CD4-positive, alpha-beta T cell treated with Interleukin-1 beta for 1 hour (primary cell): Measurements from ENCODE around the gene RAB11FIP2.
"Not testable (repeated sequence)": the region's sequence is repeated elsewhere in the genome, so short reads cannot be mapped to it uniquely, and the experiment has no call there.

Experiments
- DNase-seq, 2 donors: peaks; one replicate each; pipeline ENCODE4 v3.0.0-alpha.2; 2020 to 2022

Gene RAB11FIP2, protein sequence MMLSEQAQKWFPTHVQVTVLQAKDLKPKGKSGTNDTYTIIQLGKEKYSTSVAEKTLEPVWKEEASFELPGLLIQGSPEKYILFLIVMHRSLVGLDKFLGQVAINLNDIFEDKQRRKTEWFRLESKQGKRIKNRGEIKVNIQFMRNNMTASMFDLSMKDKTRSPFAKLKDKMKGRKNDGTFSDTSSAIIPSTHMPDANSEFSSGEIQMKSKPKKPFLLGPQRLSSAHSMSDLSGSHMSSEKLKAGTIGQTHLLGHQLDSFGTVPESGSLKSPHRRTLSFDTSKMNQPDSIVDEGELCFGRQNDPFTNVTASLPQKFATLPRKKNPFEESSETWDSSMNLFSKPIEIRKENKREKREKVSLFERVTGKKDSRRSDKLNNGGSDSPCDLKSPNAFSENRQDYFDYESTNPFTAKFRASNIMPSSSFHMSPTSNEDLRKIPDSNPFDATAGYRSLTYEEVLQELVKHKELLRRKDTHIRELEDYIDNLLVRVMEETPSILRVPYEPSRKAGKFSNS

DNA sequence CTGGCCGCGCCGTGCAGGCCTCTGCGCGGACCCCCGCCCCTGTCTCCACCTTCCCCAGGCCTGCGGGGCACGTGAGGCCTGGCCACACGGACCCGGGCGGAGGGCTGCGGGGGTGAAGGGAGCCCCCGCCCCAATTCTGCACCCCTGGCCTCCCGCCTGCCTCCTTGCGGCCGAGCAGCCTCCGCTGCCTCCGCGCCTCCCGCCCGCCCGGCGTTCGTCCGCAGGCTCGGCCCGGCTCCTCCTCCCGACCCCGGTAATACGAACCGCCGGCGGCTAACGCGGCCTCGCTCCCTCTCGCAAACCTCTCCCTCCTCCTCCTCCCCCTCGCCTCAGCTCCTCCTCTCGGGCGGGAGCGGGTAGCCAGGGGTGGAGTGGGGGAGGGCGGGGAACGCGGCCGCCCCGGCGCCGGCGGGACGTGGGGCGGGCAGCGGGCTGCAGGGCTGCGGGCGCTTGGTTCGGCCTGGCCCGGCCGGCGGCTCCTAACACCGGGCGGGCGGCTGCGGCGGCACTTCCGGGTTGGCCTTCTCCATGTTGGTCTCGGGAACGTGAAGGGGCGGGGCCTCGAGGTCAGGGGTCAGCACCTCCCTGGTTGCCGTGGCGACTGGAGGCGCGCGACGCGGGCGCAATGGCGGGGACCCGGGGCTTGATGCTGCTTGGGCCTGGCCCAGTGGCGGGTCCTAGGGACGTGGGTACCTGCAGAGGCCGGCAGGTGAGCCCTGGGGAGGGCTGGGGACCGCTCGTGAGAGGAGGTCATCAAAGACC is at the start of gene RAB11FIP2:
TSS of gene RAB11FIP2 (minus strand) at position 547 of the 762 bp plus-strand sequence. CDS start 778 bp downstream, outside the sequence.
- peak; percentile 93 to 94 for DNase-seq

DNA sequence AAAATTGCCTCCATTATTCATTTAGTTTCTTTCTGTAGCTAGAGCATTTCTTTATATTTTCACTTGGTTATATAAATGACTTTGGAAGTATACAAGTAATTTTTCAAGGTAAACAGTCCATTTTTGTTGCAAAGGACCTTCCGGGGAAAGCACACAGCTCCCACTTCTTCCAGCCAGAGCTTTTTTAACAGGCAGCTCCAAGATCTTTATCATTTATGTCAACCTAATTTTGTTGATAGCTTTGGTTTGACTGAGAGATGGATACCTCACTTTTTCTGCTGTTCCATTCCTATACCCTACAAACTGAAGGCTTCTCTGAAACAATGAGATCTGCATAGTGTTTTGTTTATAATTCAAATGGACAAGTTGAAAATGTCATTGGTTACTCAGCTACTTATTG is 49.3 kb upstream of the RAB11FIP2 start:
- no peak for DNase-seq

GRCh38 chr10:118092209-118092608 is 45.5 kb upstream of the RAB11FIP2 start:
- DNase-seq = no peak

- no peak for DNase-seq
These were observed 34.1 kb upstream of the RAB11FIP2 start for GRCh38 chr10:118080817-118081216.

- DNase-seq = no peak
These were observed 30.0 kb upstream of the RAB11FIP2 start for GRCh38 chr10:118076705-118077104.

- DNase-seq = no peak
These were observed 26.1 kb upstream of the RAB11FIP2 start for GRCh38 chr10:118072840-118073239.

DNA sequence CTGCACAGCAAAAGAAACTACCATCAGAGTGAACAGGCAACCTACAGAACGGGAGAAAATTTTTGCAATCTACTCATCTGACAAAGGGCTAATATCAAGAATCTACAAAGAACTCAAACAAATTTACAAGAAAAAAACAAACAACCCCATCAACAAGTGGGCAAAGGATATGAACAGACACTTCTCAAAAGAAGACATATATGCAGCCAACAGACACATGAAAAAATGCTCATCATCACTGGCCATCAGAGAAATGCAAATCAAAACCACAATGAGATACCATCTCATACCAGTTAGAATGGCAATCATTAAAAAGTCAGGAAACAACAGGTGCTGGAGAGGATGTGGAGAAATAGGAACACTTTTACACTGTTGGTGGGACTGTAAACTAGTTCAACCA is 20.6 kb upstream of the RAB11FIP2 start:
- not testable (repeated sequence) for DNase-seq

DNA sequence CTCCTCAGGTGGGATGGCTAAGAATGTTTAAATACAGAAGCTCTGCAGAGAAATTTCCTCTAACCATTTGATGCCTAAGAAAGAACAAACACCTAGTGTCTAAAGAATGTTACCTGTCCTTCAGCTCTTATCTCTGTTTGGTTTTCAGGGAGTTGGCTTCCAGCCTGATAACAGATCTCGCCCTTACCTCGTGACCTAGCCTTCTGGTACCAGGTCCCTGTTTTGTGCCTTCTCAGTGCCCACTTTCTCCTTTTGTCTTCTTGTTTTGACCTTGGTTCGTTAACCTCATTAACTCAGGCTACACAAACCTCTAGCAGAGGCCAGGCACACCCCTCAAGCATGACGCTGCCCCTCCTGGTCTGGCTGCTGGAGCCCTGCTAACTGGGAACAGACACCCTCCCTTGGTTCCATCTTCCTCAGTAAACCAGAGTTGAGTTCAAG is 16.1 kb upstream of the RAB11FIP2 start:
- no peak for DNase-seq

DNA sequence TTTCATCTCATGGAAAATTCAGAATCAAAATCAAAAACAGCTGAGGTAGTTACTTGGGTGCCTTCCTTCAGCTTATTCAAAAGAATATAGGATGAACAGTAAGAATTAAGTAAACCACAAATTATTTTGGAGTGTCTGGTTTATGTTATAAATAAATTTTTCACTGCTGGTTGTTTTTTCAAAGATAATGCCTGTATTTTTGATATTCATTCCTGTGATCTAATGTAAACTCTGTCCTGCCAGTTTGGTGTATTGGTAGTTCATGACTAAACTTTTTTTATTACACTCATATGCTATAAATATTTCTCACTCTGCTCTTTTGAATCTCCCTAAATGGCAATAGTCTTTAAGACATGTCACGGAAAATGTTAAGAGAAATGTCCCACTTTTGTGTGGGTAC is 11.6 kb upstream of the RAB11FIP2 start:
- DNase-seq = no peak

DNA sequence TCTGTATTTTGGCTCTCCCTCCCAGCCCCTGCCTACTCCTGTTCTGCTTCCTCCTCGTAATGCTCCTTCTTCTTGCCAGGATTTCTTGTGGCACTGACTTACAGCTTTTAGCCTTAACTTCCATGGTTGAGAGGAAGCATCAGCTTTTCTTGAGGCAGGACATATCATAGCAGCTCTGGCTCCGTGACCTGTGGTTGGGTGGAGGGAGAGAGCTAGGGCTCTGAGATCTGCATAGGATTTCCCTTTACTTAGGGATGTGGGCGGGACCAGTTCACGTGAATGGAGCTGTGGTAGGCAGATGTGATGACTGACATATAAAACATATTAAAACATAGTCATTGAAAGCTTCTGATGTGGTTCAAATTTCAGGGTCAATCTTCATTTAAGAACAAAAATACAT is 10.6 kb upstream of the RAB11FIP2 start:
- no peak for DNase-seq

GRCh38 chr10:118054383-118054782 is 7.6 kb upstream of the RAB11FIP2 start:
- no peak for DNase-seq

- DNase-seq = no peak
These were observed 6.1 kb upstream of the RAB11FIP2 start for GRCh38 chr10:118052816-118053215.

DNA sequence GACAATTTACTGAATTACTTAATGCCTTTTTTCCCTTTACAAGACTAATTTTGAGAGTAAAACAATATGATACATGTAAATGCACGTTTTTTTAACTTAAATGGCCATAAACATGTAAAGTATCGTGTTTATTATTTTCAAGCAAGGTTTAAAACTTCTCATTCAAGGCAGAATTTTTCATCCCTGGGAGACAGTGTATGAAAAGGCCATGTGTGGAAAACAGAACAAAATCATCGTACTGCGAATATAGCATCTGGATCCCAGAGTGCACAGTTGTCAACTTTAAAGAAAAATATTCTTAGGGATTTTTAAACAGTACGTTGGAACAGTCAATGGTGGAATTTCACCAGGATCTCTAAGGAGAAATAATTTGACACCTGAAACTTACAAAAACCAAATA is 1.1 kb upstream of the RAB11FIP2 start:
- no peak for DNase-seq

DNA sequence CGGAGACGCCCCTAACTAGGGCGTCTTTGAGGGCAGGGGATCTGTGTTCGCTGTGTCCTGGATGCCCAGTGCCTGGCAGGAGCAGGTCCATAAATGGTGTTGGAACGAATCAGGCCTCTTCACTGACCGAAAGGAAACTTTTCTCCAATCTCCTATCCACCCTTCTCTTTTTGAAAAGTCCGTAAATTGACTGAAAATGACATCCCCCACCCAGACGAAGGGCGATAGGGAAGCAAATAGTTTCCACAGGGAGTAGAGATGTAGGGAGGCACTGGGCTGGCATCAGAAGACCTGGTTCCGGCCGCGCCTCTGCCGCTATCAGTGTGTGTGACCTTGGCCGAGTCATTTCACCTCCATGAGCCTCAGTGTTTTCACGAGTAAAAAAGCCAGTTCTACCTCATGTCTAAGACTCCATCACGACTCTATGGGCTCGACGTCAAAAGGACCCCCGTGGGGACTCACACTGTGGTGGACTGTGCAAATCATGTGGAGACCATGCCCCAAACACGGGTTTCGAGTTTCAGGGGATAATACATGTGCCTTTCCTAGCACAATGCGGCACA is 497 bp upstream of the RAB11FIP2 start:
- no peak for DNase-seq

- peak; percentile 11 to 15 for DNase-seq
These were observed 825 bp downstream of the RAB11FIP2 start for GRCh38 chr10:118045837-118046394.

- DNase-seq = no peak
These were observed 1.4 kb downstream of the RAB11FIP2 start for GRCh38 chr10:118045158-118045836.

GRCh38 chr10:118042827-118043242 is 3.9 kb downstream of the RAB11FIP2 start:
- DNase-seq = no peak

DNA sequence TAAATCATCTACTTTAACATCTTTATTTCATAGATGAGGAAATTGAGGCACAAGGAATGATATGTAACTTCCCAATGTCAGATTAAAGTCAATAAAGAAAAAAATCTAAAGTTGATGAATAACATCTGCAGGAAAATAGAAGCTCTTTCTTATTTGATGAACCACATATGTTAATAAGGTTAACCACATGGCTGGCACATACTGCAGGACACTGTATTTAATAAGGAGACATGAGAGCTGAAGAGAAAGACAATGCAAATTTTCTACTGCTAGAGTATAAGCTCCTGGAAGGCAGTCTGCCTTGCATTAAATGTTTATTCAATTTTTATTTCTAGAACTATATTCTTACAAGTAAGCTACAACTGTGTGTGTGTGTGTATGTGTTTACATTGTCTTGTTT is 4.4 kb downstream of the RAB11FIP2 start:
- no peak for DNase-seq

- no peak for DNase-seq
These were observed 5.4 kb downstream of the RAB11FIP2 start for GRCh38 chr10:118041316-118041715.

- DNase-seq = no peak
These were observed 10.4 kb downstream of the RAB11FIP2 start for GRCh38 chr10:118036281-118036875.

DNA sequence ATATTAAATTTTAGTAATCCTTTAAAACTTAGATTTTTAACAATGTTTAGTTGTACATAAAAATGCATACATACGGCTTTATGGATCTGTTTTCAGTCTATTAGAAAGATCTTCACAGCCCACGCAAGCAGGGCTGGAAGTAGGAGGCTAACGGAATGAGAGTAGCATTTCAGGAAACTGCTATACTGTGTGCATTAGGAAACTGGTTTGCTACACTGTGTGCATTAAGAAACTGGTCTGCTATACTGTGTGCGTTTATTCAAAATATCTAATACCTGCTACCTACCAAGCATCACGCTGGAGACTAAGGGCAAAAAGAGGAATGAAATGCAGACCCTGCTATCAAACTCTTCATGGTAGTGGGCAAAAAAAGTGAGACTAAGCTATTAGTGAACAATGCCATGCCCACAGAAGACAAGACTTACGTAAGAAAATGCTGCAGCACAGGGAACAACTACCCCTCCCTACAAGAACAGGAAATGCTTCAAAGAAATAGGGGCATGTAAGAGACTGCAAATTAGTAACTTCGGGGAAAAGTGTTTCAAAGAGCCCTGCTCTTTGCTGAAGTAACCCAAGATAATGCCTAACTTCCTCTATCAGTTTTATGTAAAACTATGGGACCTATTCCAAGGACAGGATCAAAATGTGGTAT is 11.3 kb downstream of the RAB11FIP2 start:
- no peak for DNase-seq
